ENCODE data around the gene SYNGR1.

- no peak for TF ChIP-seq CTCF (IDR thresholded peaks at IDR 0.05)
- TF ChIP-seq POLR2A (IDR thresholded peaks at IDR 0.05), result no peak
These were observed 14.1 kb downstream of the SYNGR1 start for GRCh38 chr22:39363751-39364515.

All from esophagus squamous epithelium (tissue), 4 donors.